ENCODE results near the gene DDX42. TPM values are rescaled to one million over a fixed set of nuclear protein-coding genes. Genes with fewer than 3 reads are reported as not detected.
A peak's percentile ranks its signal among the peaks of the same experiment; 100 is the strongest.

The DDX42 gene
- total RNA-seq, 1 donor from 2014 or later: 148 TPM

DNA sequence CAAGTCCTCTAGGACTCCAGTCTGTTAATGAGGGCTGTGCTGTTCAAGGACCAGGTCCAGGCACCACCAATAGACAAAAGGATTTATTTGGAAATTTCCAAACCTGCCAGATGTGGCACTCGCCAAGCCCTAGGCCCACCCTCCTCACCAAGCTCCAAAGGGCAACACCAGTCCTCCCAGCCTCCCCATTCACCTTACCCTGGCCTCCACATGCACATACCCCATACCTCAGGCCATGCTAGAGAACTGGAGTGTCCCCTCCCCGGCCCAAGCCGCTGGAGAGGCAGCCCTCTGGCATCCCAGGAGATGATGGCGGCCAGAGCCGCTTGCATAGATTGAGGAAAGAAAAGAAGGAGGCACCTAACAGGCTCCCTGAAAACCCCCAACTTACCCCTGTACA lies 58.0 kb downstream of the DDX42 start:
- Mint-ChIP-seq H3K4me1 (ENCODE audit: unreplicated experiment) (peaks cover 15% of the 10 kb centered on the region), H3K4me3 (no peak overlapping the region), H3K36me3 (peaks cover 34% of the 10 kb centered on the region), H3K27me3 (no peaks in the 10 kb centered on the region), H3K9me3 (no peaks in the 10 kb centered on the region), H3K27ac (no peak overlapping the region)
- DNase-seq (ENCODE audit: extremely low spot score, unreplicated experiment): no peak
- TF ChIP-seq, protein P1, sequence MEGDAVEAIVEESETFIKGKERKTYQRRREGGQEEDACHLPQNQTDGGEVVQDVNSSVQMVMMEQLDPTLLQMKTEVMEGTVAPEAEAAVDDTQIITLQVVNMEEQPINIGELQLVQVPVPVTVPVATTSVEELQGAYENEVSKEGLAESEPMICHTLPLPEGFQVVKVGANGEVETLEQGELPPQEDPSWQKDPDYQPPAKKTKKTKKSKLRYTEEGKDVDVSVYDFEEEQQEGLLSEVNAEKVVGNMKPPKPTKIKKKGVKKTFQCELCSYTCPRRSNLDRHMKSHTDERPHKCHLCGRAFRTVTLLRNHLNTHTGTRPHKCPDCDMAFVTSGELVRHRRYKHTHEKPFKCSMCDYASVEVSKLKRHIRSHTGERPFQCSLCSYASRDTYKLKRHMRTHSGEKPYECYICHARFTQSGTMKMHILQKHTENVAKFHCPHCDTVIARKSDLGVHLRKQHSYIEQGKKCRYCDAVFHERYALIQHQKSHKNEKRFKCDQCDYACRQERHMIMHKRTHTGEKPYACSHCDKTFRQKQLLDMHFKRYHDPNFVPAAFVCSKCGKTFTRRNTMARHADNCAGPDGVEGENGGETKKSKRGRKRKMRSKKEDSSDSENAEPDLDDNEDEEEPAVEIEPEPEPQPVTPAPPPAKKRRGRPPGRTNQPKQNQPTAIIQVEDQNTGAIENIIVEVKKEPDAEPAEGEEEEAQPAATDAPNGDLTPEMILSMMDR (conservative IDR thresholded peaks at IDR 0.05): no peak

DNA sequence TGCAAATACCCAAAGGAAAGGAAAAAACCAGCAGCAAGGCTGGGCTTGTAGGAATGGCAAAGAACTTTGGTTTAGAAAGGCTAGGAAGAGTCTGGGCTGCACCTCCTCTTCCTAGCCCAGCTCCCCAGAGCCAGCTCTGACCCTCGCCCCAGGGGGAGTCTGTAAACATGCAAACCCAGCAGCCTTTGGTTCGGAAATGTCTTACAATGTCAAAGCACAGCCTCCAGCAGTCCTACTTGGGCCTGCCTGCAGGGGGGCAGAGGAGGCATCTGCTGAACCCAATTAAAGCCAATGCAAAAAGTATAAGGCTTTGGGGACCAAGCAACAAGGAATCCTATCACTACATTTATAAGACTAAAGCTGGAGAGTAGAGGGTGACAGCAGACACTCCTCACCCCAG lies 58.5 kb downstream of the DDX42 start:
- Mint-ChIP-seq H3K9me3 (no peaks in the 10 kb centered on the region), H3K36me3 (peaks cover 34% of the 10 kb centered on the region), H3K4me3 (no peak overlapping the region), H3K4me1 (ENCODE audit: unreplicated experiment) (peaks cover 12% of the 10 kb centered on the region), H3K27me3 (no peaks in the 10 kb centered on the region), H3K27ac (no peak overlapping the region)
- TF ChIP-seq, protein P1 (conservative IDR thresholded peaks at IDR 0.05): peak; percentile 37
- DNase-seq (ENCODE audit: extremely low spot score, unreplicated experiment): no peak

DNA sequence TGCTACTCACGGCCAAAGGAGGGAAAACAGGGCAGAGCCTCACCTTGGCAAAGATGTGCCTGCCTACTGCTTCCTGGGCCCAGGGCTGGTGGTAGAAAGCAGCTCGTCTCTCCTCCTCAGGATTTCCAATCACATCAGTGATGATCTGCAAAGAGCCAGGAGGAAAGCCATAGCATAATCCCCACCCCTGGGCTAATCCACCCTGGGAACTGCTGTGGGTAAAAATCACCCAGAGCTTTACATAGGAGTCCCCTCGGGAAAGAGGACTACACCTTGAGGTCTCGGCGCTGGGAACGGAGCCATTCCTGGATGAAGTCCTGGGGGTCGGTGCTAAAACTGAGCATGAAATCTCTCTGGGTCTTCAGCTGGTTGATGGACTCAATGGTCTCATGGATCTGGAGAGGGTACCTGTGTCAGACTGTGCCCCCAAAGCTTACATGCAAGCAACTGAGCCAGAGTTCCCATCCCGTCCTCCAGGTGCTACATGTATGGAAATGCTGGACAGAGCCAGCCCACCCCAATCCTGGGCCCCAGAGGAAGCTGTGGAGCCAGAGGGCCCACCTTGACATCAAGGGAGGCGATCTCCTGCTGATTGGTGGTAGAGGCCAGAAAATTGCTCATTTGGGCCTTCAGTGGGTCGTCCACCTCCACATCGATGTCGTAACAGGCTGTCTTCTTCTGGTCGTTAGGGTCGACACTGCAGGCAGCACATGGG lies 59.2 kb downstream of the DDX42 start:
- TF ChIP-seq, protein P1 (conservative IDR thresholded peaks at IDR 0.05): no peak
- H3K36me3 Mint-ChIP-seq: peaks cover 34% of the 10 kb centered on the region
- H3K4me3 Mint-ChIP-seq: no peak overlapping the region
- H3K9me3 Mint-ChIP-seq: no peaks in the 10 kb centered on the region
- H3K27me3 Mint-ChIP-seq: no peaks in the 10 kb centered on the region
- peaks cover 7% of the 10 kb centered on the region for H3K4me1 Mint-ChIP-seq (ENCODE audit: unreplicated experiment)
- H3K27ac Mint-ChIP-seq: peak overlapping the region; percentile 12
- DNase-seq (ENCODE audit: extremely low spot score, unreplicated experiment): no peak

DNA sequence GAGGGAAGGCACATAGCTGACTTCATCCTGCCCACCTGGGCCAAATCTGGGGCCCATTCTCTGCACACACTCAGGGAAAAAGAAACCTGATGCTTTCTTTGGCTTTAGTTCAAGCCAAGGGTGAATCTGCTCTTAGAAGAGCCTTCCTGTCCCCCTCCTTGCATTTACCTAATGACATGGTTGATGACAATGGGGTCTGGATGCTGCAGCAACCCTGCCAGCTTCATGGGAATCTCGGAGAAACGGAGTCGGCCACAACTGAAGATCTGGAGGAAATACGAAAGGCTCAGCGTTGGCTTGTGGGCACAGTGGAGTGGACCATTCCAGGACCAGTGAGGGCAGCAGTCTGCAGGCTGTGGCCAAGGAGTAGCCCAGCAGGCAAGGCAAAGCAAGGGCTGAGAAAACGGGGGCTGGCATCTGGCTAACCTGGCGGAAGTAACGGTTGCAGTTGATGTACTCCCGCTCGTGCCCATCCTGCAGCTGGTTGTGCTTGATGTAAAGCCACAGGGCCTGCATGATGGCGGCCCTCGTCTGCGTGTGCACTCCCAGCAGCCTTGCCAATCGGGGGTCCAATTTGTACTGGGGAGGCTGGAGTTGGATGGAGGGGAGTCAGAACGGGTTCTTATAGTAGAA lies 59.9 kb downstream of the DDX42 start:
- Mint-ChIP-seq H3K27ac (peak overlapping the region; percentile 12), H3K27me3 (no peaks in the 10 kb centered on the region), H3K4me1 (ENCODE audit: unreplicated experiment) (peaks cover 10% of the 10 kb centered on the region), H3K9me3 (no peaks in the 10 kb centered on the region), H3K36me3 (peaks cover 34% of the 10 kb centered on the region), H3K4me3 (no peak overlapping the region)
- no peak for DNase-seq (ENCODE audit: extremely low spot score, unreplicated experiment)
- TF ChIP-seq, protein P1 (conservative IDR thresholded peaks at IDR 0.05): no peak

DNA sequence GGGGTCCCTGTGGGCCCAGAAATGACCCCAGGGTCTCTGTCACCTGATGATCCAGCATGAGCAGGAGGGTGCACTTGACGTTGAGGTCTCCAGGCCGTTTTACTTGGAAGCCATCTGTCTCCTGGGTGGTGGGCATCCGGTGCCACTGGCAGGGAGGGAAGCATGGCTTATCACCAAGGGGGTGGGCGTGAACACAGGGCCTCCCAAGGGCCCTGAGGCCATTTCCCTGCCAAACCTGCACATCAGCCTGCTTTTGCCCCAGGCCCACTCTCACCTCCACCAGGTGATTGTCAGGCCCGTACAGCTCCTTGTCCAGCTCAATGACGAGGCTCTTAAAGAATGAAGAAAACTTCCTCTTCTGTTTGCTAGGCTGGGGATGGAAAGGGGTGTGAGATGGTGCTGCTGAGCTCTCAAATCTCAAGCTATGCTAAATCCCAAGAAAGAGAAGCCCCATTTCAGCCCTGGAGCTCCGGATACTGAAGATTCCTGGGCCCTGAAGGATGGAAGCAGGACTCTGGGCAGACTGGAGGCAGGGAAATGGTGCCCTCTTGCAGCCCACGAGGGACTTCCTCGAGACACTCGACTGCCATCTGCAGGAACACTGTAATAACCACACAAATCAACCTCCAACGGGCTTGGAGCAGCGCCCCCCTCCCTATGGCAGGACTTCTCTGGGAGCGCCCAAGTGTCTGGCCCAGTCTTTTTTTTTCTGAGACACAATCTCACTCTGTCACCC lies 60.6 kb downstream of the DDX42 start:
- Mint-ChIP-seq H3K27me3 (no peaks in the 10 kb centered on the region), H3K9me3 (no peaks in the 10 kb centered on the region), H3K27ac (peak overlapping the region; percentile 62), H3K36me3 (peaks cover 33% of the 10 kb centered on the region), H3K4me3 (no peak overlapping the region), H3K4me1 (ENCODE audit: unreplicated experiment) (peaks cover 17% of the 10 kb centered on the region)
- DNase-seq (ENCODE audit: extremely low spot score, unreplicated experiment): no peak
- TF ChIP-seq, protein P1 (conservative IDR thresholded peaks at IDR 0.05): peak; percentile 70
